ENCODE measurements around the gene TIPARP. TPM values are rescaled to one million over a fixed set of nuclear protein-coding genes. Genes with fewer than 3 reads are reported as not detected.

The TIPARP gene
- total and polyA plus RNA-seq, 4 experiments from 2014 or later = 15.1 to 119 (median 68.1) TPM

GRCh38 chr3:156716105-156716862, 41.9 kb downstream of the TIPARP start:
- Mint-ChIP-seq H3K4me3 (no peak overlapping the region), H3K36me3 (peaks cover 5 to 10% of the 10 kb centered on the region in 2 donors)

GRCh38 chr3:156718622-156719306, 44.4 kb downstream of the TIPARP start:
- POLR2A ChIA-PET (ENCODE audit: partially characterized antibody) = no interaction called here

More at GRCh38 chr3:156716105-156716862, 41.9 kb downstream of the TIPARP start:
- intact Hi-C loops (cut with micrococcal nuclease) = no loop called here
- no peaks in the 10 kb centered on the region for H3K36me3 ChIP-seq (ENCODE audit: insufficient read depth, low read length)
- no peaks in the 10 kb centered on the region for H3K9me3 Mint-ChIP-seq
- H3K4me1 Mint-ChIP-seq = peaks cover 0 to 4% (median 0%) of the 10 kb centered on the region in 4 donors
- POLR2A ChIA-PET (ENCODE audit: partially characterized antibody) = no interaction called here
- no peaks in the 10 kb centered on the region for H3K27me3 ChIP-seq (ENCODE audit: insufficient read depth, low read length)
- H3K27me3 Mint-ChIP-seq = no peaks in the 10 kb centered on the region
- CTCF ChIA-PET (ENCODE audit: partially characterized antibody) = no interaction called here
- H3K27ac Mint-ChIP-seq = peak overlapping the region in 1 of 7 donors; percentile 11
- no peak overlapping the region for H3K4me3 ChIP-seq (ENCODE audit: low read length in 2 of 2)
- DNase-seq = no peak
- H3K4me1 ChIP-seq (ENCODE audit: insufficient read depth, low read length) = no peaks in the 10 kb centered on the region
- H3K9me3 ChIP-seq (ENCODE audit: control insufficient read depth in 1 of 2, low read length in 2 of 2) = no peaks in the 10 kb centered on the region
- H3K27ac ChIP-seq (ENCODE audit: low read depth, low read length) = no peak overlapping the region

DNA sequence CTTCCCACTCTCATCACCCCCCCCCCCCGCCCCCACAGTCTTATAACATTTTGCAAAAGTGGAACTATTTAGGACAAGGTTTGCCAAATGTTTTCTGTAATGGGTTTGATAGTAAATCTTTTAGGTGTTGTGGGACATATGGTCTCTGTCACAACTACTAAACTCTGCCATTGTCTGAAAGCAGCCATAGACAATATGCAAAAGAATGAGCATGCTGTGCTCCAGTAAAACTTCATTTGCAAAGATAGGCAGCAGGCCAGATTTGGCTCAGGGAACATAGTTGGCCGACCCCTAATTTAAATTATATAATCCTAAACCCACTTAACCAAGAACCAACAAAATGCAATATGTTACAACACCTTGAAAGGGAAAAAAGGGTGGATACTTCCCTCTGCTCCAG, 46.4 kb downstream of the TIPARP start:
- Histone ChIP-seq H3K4me1 (ENCODE audit: insufficient read depth, low read length) (no peaks in the 10 kb centered on the region), H3K4me3 (ENCODE audit: low read length in 2 of 2) (no peak overlapping the region), H3K27me3 (ENCODE audit: insufficient read depth, low read length) (no peaks in the 10 kb centered on the region), H3K27ac (ENCODE audit: low read depth, low read length) (no peak overlapping the region), H3K36me3 (ENCODE audit: insufficient read depth, low read length) (no peaks in the 10 kb centered on the region), H3K9me3 (ENCODE audit: control insufficient read depth in 1 of 2, low read length in 2 of 2) (no peaks in the 10 kb centered on the region)
- H3K27me3 Mint-ChIP-seq = no peaks in the 10 kb centered on the region
- peaks cover 0 to 4% (median under 1%) of the 10 kb centered on the region in 4 donors for H3K4me1 Mint-ChIP-seq
- POLR2A ChIA-PET (ENCODE audit: partially characterized antibody) = no interaction called here
- CTCF ChIA-PET (ENCODE audit: partially characterized antibody) = no interaction called here
- no peak overlapping the region for H3K27ac Mint-ChIP-seq
- no peaks in the 10 kb centered on the region for H3K9me3 Mint-ChIP-seq
- intact Hi-C loops (cut with micrococcal nuclease) = no loop called here
- H3K36me3 Mint-ChIP-seq = no peaks in the 10 kb centered on the region
- no peak overlapping the region for H3K4me3 Mint-ChIP-seq
- no peak for DNase-seq

More at GRCh38 chr3:156718622-156719306, 44.4 kb downstream of the TIPARP start:
- Mint-ChIP-seq H3K4me3 (no peak overlapping the region), H3K27me3 (no peaks in the 10 kb centered on the region), H3K36me3 (peaks cover 4 to 10% of the 10 kb centered on the region in 2 donors), H3K27ac (no peak overlapping the region), H3K4me1 (peaks cover 0 to 4% (median under 1%) of the 10 kb centered on the region in 4 donors), H3K9me3 (no peaks in the 10 kb centered on the region)
- Histone ChIP-seq H3K4me1 (ENCODE audit: insufficient read depth, low read length) (no peaks in the 10 kb centered on the region), H3K4me3 (ENCODE audit: low read length in 2 of 2) (no peak overlapping the region), H3K9me3 (ENCODE audit: control insufficient read depth in 1 of 2, low read length in 2 of 2) (no peaks in the 10 kb centered on the region), H3K27ac (ENCODE audit: low read depth, low read length) (no peak overlapping the region), H3K27me3 (ENCODE audit: insufficient read depth, low read length) (no peaks in the 10 kb centered on the region), H3K36me3 (ENCODE audit: insufficient read depth, low read length) (no peaks in the 10 kb centered on the region)
- CTCF ChIA-PET (ENCODE audit: partially characterized antibody) = interaction anchor here (0.9 kb wide), 1 partner anchor 364 kb away, joined by 3 read pairs; no protein-coding TSS in a partner anchor
- intact Hi-C loops (cut with micrococcal nuclease) = no loop called here
- DNase-seq = no peak

GRCh38 chr3:156721687-156722618, 47.6 kb downstream of the TIPARP start:
- Mint-ChIP-seq H3K27me3 (no peaks in the 10 kb centered on the region), H3K9me3 (no peaks in the 10 kb centered on the region), H3K36me3 (no peaks in the 10 kb centered on the region), H3K4me1 (peaks cover 0 to 4% (median under 1%) of the 10 kb centered on the region in 4 donors), H3K27ac (no peak overlapping the region), H3K4me3 (no peak overlapping the region)
- no peak overlapping the region for H3K4me3 ChIP-seq (ENCODE audit: low read length in 2 of 2)
- no peaks in the 10 kb centered on the region for H3K4me1 ChIP-seq (ENCODE audit: insufficient read depth, low read length)
- intact Hi-C loops (cut with micrococcal nuclease) = no loop called here
- no peak for DNase-seq
- H3K9me3 ChIP-seq (ENCODE audit: control insufficient read depth in 1 of 2, low read length in 2 of 2) = no peaks in the 10 kb centered on the region
- H3K27me3 ChIP-seq (ENCODE audit: insufficient read depth, low read length) = no peaks in the 10 kb centered on the region
- CTCF ChIA-PET (ENCODE audit: partially characterized antibody) = interaction anchor here (0.6 to 1.2 kb wide), 2 partner anchors 416 to 432 kb away, joined by 3 read pairs; no protein-coding TSS in a partner anchor
- no peak overlapping the region for H3K27ac ChIP-seq (ENCODE audit: low read depth, low read length)
- no peaks in the 10 kb centered on the region for H3K36me3 ChIP-seq (ENCODE audit: insufficient read depth, low read length)
- POLR2A ChIA-PET (ENCODE audit: partially characterized antibody) = interaction anchor here (1.0 kb wide), 1 partner anchor 345 kb away, joined by 3 read pairs; no protein-coding TSS in a partner anchor

DNA sequence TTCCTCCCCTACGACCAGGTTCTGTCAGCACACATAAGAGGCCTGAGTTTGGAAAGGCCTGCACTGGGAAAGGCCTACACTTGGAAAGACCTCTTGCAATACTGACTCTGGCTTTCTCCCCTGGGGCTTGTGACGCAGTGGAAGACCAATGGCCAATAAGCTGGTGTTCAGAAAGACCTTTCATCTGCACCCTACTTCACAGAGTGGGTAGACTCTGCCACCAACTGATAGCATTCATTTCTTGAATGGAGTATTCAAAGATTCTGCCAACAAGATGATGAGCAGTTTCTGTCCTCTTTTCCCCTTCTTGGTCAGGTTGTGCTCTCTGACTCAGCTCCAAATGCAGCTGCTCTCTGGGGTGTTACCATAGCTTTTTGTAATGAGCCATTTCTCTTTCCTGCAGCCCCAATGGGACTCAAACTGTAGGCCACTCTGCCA, 48.8 kb downstream of the TIPARP start:
- Mint-ChIP-seq H3K4me3 (no peak overlapping the region), H3K9me3 (no peaks in the 10 kb centered on the region), H3K4me1 (peaks cover 0 to 2% (median under 1%) of the 10 kb centered on the region in 4 donors), H3K27me3 (no peaks in the 10 kb centered on the region), H3K27ac (no peak overlapping the region), H3K36me3 (no peaks in the 10 kb centered on the region)
- DNase-seq = no peak
- no peaks in the 10 kb centered on the region for H3K36me3 ChIP-seq (ENCODE audit: insufficient read depth, low read length)
- ChIA-PET POLR2A (ENCODE audit: partially characterized antibody) (interaction anchor here (1.0 kb wide), 1 partner anchor 344 kb away, joined by 3 read pairs; no protein-coding TSS in a partner anchor), CTCF (ENCODE audit: partially characterized antibody) (interaction anchor here (0.5 to 1.2 kb wide), 2 partner anchors 198 to 414 kb away, joined by 3 read pairs; no protein-coding TSS in a partner anchor)
- no peaks in the 10 kb centered on the region for H3K27me3 ChIP-seq (ENCODE audit: insufficient read depth, low read length)
- no peak overlapping the region for H3K27ac ChIP-seq (ENCODE audit: low read depth, low read length)
- no peaks in the 10 kb centered on the region for H3K9me3 ChIP-seq (ENCODE audit: control insufficient read depth in 1 of 2, low read length in 2 of 2)
- H3K4me1 ChIP-seq (ENCODE audit: insufficient read depth, low read length) = no peaks in the 10 kb centered on the region
- intact Hi-C loops (cut with micrococcal nuclease) = no loop called here
- H3K4me3 ChIP-seq (ENCODE audit: low read length in 2 of 2) = no peak overlapping the region

DNA sequence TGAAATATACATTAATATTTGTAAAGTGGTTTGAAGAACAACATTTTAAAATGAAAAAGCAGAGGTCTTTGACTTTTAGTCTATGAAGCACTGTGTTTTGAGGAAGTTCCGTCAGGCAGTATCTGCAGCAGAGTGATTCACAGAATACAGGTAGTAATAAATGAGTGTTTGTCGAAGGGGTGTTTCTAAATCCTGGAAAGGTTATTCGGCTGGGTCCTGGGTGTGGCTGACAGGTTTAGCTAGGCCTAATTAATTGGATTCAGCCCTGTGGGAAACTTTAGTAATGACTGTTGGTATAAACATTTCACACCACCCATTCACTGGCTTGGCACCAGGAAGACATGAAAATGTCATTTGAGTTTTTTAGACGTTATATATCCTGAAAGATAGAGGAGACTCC, 51.3 kb downstream of the TIPARP start:
- no peak overlapping the region for H3K27ac Mint-ChIP-seq
- intact Hi-C loops (cut with micrococcal nuclease) = no loop called here
- POLR2A ChIA-PET (ENCODE audit: partially characterized antibody) = no interaction called here

More for the DNA sequence above, 51.3 kb downstream of the TIPARP start:
- no peak overlapping the region for H3K4me3 Mint-ChIP-seq
- H3K9me3 Mint-ChIP-seq = no peaks in the 10 kb centered on the region
- H3K4me1 Mint-ChIP-seq = peaks cover 0 to 1% (median 0%) of the 10 kb centered on the region in 4 donors
- no peaks in the 10 kb centered on the region for H3K36me3 ChIP-seq (ENCODE audit: insufficient read depth, low read length)
- H3K4me3 ChIP-seq (ENCODE audit: low read length in 2 of 2) = no peak overlapping the region
- no peaks in the 10 kb centered on the region for H3K4me1 ChIP-seq (ENCODE audit: insufficient read depth, low read length)
- no peaks in the 10 kb centered on the region for H3K9me3 ChIP-seq (ENCODE audit: control insufficient read depth in 1 of 2, low read length in 2 of 2)
- H3K27ac ChIP-seq (ENCODE audit: low read depth, low read length) = no peak overlapping the region
- CTCF ChIA-PET (ENCODE audit: partially characterized antibody) = no interaction called here
- H3K36me3 Mint-ChIP-seq = no peaks in the 10 kb centered on the region
- DNase-seq = no peak
- H3K27me3 ChIP-seq (ENCODE audit: insufficient read depth, low read length) = no peaks in the 10 kb centered on the region
- H3K27me3 Mint-ChIP-seq = no peaks in the 10 kb centered on the region

Measured in CD4-positive, alpha-beta memory T cell (primary cell).